ENCODE measurements around the gene SERPIND1. TPM values are rescaled to one million over a fixed set of nuclear protein-coding genes. Genes with fewer than 3 reads are reported as not detected.
"Not testable (repeated sequence)": the region's sequence is repeated elsewhere in the genome, so short reads cannot be mapped to it uniquely, and the experiment has no call there.

Gene SERPIND1
- total RNA-seq, 1 experiment from 2014 or later = not detected

- no peak for DNase-seq (ENCODE audit: low read depth)
Measured at GRCh38 chr22:20747223-20747622, 26.7 kb upstream of the SERPIND1 start.

- DNase-seq (ENCODE audit: low read depth) = no peak
Measured at GRCh38 chr22:20748082-20748481, 25.8 kb upstream of the SERPIND1 start.

GRCh38 chr22:20748731-20749428 is 25.0 kb upstream of the SERPIND1 start:
- DNase-seq (ENCODE audit: low read depth) = no peak

GRCh38 chr22:20749453-20749852 is 24.5 kb upstream of the SERPIND1 start:
- no peak for DNase-seq (ENCODE audit: low read depth)

GRCh38 chr22:20750461-20751184 is 23.3 kb upstream of the SERPIND1 start:
- peak; percentile 76 for DNase-seq (ENCODE audit: low read depth)

DNA sequence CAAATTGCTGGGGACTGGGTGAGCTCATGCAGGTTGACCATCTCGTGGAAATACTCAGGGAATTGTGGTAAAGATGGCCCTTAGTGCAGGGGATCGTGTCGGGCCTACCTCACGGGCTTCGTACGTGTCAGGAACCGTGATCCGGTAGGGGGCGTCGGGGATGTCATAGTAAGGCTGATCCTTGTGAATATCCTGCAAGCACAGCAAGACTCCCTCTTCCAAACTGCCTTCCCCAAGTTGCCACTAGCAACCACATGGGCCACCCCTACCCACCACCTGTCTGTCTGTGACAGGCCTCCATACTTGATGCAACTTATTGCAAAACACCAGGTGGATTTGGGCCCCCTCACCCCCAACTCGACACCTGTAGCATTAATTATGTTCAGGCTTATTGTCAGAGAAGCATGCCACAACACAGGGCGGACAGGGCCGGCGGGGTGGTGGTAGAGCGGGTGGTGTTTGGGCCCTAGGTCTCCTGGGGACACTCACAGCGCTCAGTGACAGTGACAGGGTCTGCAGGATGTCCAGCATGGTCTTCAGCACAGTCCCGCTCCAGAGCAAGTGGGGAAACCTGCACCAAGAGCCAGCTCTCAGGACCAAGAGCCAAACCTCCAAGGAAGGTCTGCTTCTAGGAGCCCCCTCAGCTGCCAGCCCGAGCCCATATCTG is 22.6 kb upstream of the SERPIND1 start:
- DNase-seq (ENCODE audit: low read depth) = no peak

GRCh38 chr22:20752104-20752741 is 21.7 kb upstream of the SERPIND1 start:
- no peak for DNase-seq (ENCODE audit: low read depth)

DNA sequence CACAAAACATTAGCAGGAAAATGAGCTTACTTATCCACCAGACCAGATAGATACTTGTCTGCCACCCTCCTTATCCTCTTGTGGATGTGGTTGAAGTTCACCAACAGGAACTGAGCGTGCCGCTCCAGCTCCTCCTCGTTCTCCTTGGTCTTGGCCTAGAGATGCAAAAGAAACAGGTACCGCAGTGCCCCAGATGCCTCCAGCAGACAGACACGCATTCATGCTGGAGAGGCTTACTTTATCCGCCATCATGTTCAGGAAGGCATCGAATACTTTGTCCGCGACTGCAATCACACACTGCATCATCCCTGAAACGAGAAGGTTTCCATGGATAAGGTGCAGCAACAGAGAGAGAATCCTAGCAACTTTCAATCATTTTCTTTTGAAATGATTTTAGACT is 21.0 kb upstream of the SERPIND1 start:
- no peak for DNase-seq (ENCODE audit: low read depth)

GRCh38 chr22:20756846-20757245 is 17.1 kb upstream of the SERPIND1 start:
- DNase-seq (ENCODE audit: low read depth) = no peak

GRCh38 chr22:20758688-20759087 is 15.2 kb upstream of the SERPIND1 start:
- DNase-seq (ENCODE audit: low read depth) = no peak

DNA sequence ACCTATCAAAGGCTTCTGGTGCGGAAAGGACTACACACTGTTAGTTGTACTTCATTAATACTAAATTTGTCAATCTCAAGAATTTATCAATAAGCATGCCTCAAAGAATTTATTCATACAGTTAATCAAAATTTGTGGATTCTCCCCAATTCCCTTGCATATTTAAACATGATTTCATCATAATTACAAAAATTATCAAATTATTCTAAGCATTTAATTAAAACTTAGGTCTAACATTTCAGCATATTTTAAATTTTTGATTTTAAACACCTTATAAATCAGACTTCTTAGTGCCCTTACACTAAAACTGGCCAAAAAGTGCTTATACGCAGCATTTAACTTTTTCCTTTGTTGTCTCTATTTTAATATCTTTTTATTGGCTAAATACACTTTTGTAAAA is 13.8 kb upstream of the SERPIND1 start:
- no peak for DNase-seq (ENCODE audit: low read depth)

DNA sequence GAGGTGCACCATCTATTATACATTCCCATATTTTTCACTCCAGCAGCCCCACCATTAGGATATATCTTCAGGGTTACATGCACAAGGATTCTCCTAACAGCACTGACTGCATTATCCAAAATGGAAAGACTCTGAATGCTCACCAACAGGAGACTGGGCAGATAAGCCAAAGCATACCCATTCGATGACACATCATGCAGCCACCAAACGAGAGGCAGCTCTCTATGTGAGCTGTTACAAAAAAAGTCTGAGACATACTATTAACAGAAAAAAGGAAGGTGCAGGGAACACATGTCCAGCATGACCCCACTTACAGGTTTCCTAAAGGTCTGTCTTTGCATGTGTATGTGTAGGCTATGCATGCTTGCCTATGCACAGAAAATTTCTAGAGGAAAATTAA is 12.4 kb upstream of the SERPIND1 start:
- DNase-seq (ENCODE audit: low read depth) = peak; percentile 12

DNA sequence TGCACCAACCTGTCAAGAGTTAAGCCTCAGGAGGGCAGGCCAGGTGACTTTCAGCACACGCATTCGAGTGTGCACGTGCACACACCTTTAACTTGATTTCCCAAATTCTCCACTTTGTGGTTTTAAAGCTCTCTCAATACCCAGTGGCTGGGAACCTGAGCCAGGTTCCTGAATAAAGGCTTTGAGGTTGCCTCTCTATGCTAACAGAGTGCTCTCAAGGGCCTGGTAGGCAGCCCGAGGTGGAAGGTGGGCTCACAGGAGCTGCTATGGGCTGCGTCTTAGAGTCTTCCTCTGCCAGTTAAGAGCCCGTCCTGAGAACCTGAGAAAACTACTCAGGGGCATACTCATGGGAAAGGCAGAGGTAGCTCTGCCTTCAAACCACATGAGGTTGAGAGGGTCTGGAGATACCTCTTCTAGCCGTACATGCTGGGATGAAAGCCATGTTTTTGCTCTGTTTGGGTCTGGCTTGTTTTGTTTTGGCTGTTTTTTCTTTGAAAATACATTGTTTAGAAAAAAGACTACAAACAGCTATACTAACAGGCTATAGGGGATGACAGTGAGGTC is 11.6 kb upstream of the SERPIND1 start:
- no peak for DNase-seq (ENCODE audit: low read depth)

DNA sequence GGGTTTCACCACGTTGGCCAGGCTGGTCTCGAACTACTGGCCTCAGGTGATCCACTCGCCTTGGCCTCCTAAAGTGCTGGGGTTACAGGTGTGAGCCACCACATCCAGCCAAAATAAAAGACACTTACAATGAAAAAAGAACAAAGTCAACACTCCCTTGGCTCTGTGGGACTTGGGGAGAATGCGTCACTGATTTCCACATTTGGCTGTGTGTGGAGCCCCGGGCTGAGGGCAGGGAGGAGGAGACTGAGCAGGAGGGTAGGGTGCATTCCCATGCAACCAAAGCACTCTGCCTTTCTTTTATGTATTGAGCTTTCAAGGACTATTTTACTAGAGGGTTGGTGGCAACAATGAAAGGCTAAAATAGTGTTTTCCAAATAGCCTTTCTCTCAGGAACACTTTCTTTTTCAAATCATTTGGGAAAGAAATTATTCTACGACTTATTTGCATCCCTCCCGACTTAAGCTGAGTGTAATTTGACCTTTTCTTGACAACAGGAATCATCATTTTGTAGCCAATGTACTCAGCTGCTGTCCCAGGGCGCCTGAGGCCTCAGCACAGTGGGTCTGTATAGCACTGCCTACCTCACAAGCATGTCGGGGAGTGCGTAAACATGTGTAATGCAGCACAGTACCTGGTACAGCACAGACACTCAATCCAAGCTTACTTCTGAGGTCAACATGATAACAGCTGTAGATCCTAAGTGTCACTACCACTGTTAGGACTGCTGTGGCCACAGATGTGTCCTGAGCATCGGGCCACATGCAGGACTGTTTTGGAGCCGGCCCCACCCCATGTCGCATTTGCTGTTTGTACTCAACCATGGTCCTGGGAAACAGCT is 10.1 kb upstream of the SERPIND1 start:
- no peak for DNase-seq (ENCODE audit: low read depth)

DNA sequence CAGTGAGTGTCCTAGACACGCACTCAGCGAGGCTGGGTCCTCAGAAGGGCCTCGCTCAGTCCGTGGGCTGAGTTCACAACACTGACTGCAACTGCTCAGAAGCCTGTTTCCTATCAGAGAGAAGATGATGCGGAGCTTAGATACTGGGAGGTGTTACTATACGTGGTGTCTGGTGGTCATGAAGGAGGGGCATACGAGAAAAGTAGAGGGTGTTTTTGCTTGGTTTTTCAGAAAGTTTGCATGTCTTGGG is 9.5 kb upstream of the SERPIND1 start:
- DNase-seq (ENCODE audit: low read depth) = no peak

- no peak for DNase-seq (ENCODE audit: low read depth)
Measured at GRCh38 chr22:20764729-20765128, 9.2 kb upstream of the SERPIND1 start.

GRCh38 chr22:20765938-20766337 is 8.0 kb upstream of the SERPIND1 start:
- no peak for DNase-seq (ENCODE audit: low read depth)

- DNase-seq (ENCODE audit: low read depth) = no peak
Measured at GRCh38 chr22:20766530-20766929, 7.4 kb upstream of the SERPIND1 start.

DNA sequence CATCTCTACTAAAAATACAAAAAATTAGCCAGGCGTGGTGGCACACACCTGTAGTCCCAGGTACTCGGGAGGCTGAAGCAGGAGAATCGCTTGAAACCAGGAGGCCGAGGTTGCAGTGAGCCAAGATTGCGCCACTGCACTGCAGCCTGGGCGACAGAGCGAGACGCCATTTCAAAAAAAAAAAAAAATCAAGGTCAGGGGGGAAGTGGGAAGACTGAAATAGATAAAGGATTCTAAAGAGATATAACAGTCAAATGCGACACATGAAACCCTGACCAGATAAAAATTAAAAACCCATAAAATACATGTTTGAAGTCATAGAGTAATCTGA is 4.5 kb upstream of the SERPIND1 start:
- DNase-seq (ENCODE audit: low read depth) = not testable (repeated sequence)

DNA sequence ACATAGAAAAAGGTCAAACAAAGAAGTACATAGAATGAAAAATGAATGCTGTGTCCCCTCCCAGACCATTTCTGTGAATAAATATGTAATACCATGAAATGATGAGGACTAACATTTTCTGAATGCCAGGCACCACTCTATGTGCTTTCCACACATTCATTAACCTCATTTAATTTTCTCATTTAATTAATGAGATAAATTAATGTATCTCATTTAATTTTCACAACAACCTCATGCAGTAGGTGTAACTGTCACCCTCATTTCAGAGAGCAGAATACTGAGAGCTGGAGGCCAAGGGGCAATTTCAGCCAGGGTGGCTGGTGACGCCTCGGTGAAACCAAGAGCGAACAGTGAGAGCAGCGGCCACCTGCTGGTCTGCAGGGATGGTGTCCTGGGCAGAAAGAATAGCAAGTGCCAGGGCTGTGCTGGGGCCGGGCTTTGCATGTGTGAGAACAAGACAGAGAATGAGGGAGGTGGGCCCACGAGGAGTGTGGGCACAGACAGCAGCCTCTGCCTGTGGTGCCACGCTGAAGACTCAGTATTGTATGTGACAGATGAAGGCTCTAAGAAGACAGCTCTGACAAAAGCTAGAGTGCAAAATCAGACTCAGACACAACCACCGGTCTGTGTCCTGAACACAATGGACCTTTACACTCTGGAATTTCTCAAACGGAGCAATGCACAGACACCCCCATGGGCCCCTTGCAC is 1.8 kb upstream of the SERPIND1 start:
- DNase-seq (ENCODE audit: low read depth) = no peak

DNA sequence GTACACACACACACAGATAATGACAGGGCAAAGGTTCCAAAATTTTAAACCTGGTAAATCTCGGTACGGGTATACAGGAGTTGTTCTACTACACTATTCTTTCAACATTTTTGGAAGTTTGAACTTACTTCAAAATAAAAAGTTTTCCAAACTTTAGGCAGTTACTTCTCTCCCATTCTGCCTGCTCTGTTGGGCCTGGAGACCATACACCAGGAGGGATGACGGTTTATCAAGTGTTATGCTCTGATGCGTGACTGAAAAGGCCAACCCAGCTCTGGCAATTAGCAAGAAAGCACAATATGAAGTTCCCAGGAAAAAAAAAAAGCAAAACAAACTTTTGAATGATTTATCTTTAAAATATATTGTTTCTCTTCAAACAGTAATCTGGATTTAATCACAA is 969 bp downstream of the SERPIND1 start:
- DNase-seq (ENCODE audit: low read depth) = no peak
